ENCODE measurements around the gene DYNLT1. TPM values are rescaled to one million over a fixed set of nuclear protein-coding genes. Genes with fewer than 3 reads are reported as not detected.

Gene DYNLT1
- total and polyA plus RNA-seq, 2 of the 13 experiments (the other 11 are each of a cell fraction or from before 2014, with no cell fraction given), result 108 to 171 TPM

- POLR2A ChIA-PET, result interaction anchor here (1.7 kb wide), 1 partner anchor 9 kb away, joined by 7 read pairs; the partner anchor contains the start of gene DYNLT1
- no peak overlapping the region for H3K4me3 ChIP-seq (replicated peaks in 1 of 3; ENCODE audit: insufficient read depth in 1 of 3, low read depth in 2 of 3, low read length in 3 of 3)
Measured at GRCh38 chr6:158635427-158636073, 9.0 kb downstream of the DYNLT1 start.

More at GRCh38 chr6:158635427-158636073, 9.0 kb downstream of the DYNLT1 start:
- no TSS peak for BruUV-seq (replicated peaks)
- H2AFZ ChIP-seq (ENCODE audit: low read length), result no peak overlapping the region
- H4K20me1 ChIP-seq (ENCODE audit: insufficient read depth, low read length), result peaks cover 5% of the 10 kb centered on the region; the same call in 1 of the 2 replicates
- no peak overlapping the region for H3K27ac ChIP-seq (ENCODE audit: extremely low read length, insufficient read depth, low read length)
- H3K4me2 ChIP-seq (ENCODE audit: low read depth, low read length), result no peak overlapping the region
- ATAC-seq (no peak), FAIRE-seq (no peak), DNase-seq (ENCODE audit: low spot score) (no peak)
- no peaks in the 10 kb centered on the region for H3K9me3 ChIP-seq (ENCODE audit: low read length)
- no peak overlapping the region for H3K9ac ChIP-seq (ENCODE audit: insufficient read depth, low read depth, low read length)
- peaks cover 18 to 49% of the 10 kb centered on the region in 2 experiments for H3K36me3 ChIP-seq (replicated peaks in 1 of 2; ENCODE audit: control insufficient read depth in 1 of 2, insufficient read depth in 2 of 2, low read length in 2 of 2)
- H3K27me3 ChIP-seq (ENCODE audit: control insufficient read depth in 1 of 2, insufficient read depth in 2 of 2, low read length in 2 of 2), result no peaks in the 10 kb centered on the region
- CTCF ChIA-PET (ENCODE audit: low intra/inter-chr PET ratio, low total read pairs), result no interaction called here
- H3K4me1 ChIP-seq (ENCODE audit: insufficient read depth, low read length), result peaks cover 27% of the 10 kb centered on the region
- in situ Hi-C loops (cut with HindIII; ENCODE audit: extremely low pct_ligation_motif_present, low pct_unique_long_range_greater_than_20kb) (no loop called here), intact Hi-C loops (cut with micrococcal nuclease; ENCODE audit: unreplicated experiment) (no loop called here)
- 98% methylated on average over 7 of the region's 7 CpGs for WGBS (ENCODE audit: low lambda C conversion rate)
- TF ChIP-seq SALL2 (CRISPR knock-in tag; IDR thresholded peaks at IDR 0.05), result no peak
- TF ChIP-seq ZNF614 (CRISPR knock-in tag; IDR thresholded peaks at IDR 0.05; ENCODE audit: borderline replicate concordance), result no peak
- peak in 1 of 2 experiments; percentile 6; a peak in 1 of 4 replicates for TF ChIP-seq POLR2A (IDR thresholded peaks at IDR 0.05; ENCODE audit: insufficient read depth in 1 of 2, low read depth in 2 of 2, low read length in 2 of 2)
- peak; percentile 51 for TF ChIP-seq RBM22 (optimal IDR thresholded peaks at IDR 0.05; ENCODE audit: low read length)
- TF ChIP-seq ZFP36L2 (CRISPR knock-in tag; IDR thresholded peaks at IDR 0.05), result no peak
- TF ChIP-seq MED13 (CRISPR knock-in tag; IDR thresholded peaks at IDR 0.05), result no peak
- TF ChIP-seq EP300 (IDR thresholded peaks at IDR 0.05; ENCODE audit: low read depth in 2 of 2, low read length in 2 of 2), result no peak
- no peak for TF ChIP-seq EP300 (CRISPR knock-in tag; IDR thresholded peaks at IDR 0.05; ENCODE audit: borderline replicate concordance)
- TF ChIP-seq ZNF557 (CRISPR knock-in tag; IDR thresholded peaks at IDR 0.05), result no peak
- no peak for TF ChIP-seq ZNF687 (CRISPR knock-in tag; IDR thresholded peaks at IDR 0.05)
- TF ChIP-seq THAP7 (CRISPR knock-in tag; IDR thresholded peaks at IDR 0.05), result no peak
- no peak for TF ChIP-seq ZNF574 (CRISPR knock-in tag; IDR thresholded peaks at IDR 0.05)
- no peak for TF ChIP-seq USF2 (IDR thresholded peaks at IDR 0.05; ENCODE audit: low read depth, low read length)
- no peak for TF ChIP-seq USF2 (CRISPR knock-in tag; IDR thresholded peaks at IDR 0.05; ENCODE audit: borderline replicate concordance)
- no peaks in the 10 kb centered on the region for H3K79me2 ChIP-seq (ENCODE audit: insufficient read depth, low read length)
